CD4-positive, alpha-beta memory T cell (primary cell): ENCODE results near the gene GRAP2. TPM values are rescaled to one million over a fixed set of nuclear protein-coding genes. Genes with fewer than 3 reads are reported as not detected.
A peak's percentile ranks its signal among the peaks of the same experiment; 100 is the strongest.
"Not testable (repeated sequence)": the region's sequence is repeated elsewhere in the genome, so short reads cannot be mapped to it uniquely, and the experiment has no call there.

Source experiments
- CTCF ChIA-PET: fragments of 350-600 bp; sonication (Branson Sonifier 250); formaldehyde crosslinking; loops from one replicate; lab custom pipeline; 2021; ENCODE audit warnings: inconsistent platforms; ENCODE audit not compliant: partially characterized antibody; lab: Charles Lee
- POLR2A ChIA-PET: fragments of 350-600 bp; sonication (Branson Sonifier 250); formaldehyde crosslinking; loops from one replicate; lab custom pipeline; 2021; ENCODE audit not compliant: partially characterized antibody; lab: Charles Lee
- DNase-seq, 5 donors: peaks; one replicate each; pipeline versions ENCODE4 v3.0.0 to v3.0.0-alpha.2; 2020 to 2022; ENCODE audit warnings: mixed read lengths in 1 of 5
- H3K27ac ChIP-seq: one replicate; pipeline ENCODE4 v1.7.0; 2013; ENCODE audit warnings: low read depth, low read length
- H3K27me3 ChIP-seq: 2 replicates; pipeline ENCODE4 v1.7.0; 2013; ENCODE audit warnings: mild to moderate bottlenecking, low read length, moderate library complexity; ENCODE audit not compliant: insufficient read depth
- H3K36me3 ChIP-seq: 2 replicates; pipeline ENCODE4 v1.7.0; 2013; ENCODE audit warnings: mild to moderate bottlenecking, low read length, moderate library complexity; ENCODE audit not compliant: insufficient read depth
- H3K4me1 ChIP-seq: 2 replicates; pipeline ENCODE4 v1.7.0; 2013; ENCODE audit warnings: mild to moderate bottlenecking, low read length, moderate library complexity; ENCODE audit not compliant: insufficient read depth
- H3K4me3 ChIP-seq, 2 donors: one replicate each; pipeline ENCODE4 v1.7.0; 2013; ENCODE audit warnings: low read length in 2 of 2, mild to moderate bottlenecking in 1 of 2
- H3K9me3 ChIP-seq, 2 donors: one replicate each; pipeline ENCODE4 v1.7.0; 2013; ENCODE audit warnings: low read length in 2 of 2, control low read depth in 1 of 2; ENCODE audit not compliant: control insufficient read depth in 1 of 2
- H3K27ac Mint-ChIP-seq, 7 donors: one replicate each; pipeline ENCODE4 v1.8.0; 2020 to 2021; ENCODE audit warnings: mixed read lengths in 7 of 7, mild to moderate bottlenecking in 6 of 7, inconsistent platforms in 3 of 7, moderate library complexity in 3 of 7
- H3K27me3 Mint-ChIP-seq, 2 donors: one replicate each; pipeline ENCODE4 v1.8.0; 2020 to 2021; ENCODE audit warnings: mixed read lengths in 2 of 2
- H3K36me3 Mint-ChIP-seq, 2 donors: one replicate each; pipeline ENCODE4 v1.8.0; 2020 to 2021; ENCODE audit warnings: mixed read lengths in 2 of 2, inconsistent platforms in 1 of 2, mild to moderate bottlenecking in 1 of 2
- H3K4me1 Mint-ChIP-seq, 4 donors: one replicate each; pipeline ENCODE4 v1.8.0; 2020 to 2021; ENCODE audit warnings: mixed read lengths in 4 of 4, mild to moderate bottlenecking in 1 of 4
- H3K4me3 Mint-ChIP-seq, 8 donors: one replicate each; pipeline ENCODE4 v1.8.0; 2020 to 2021; ENCODE audit warnings: mixed read lengths in 8 of 8, mild to moderate bottlenecking in 7 of 8, moderate library complexity in 6 of 8, inconsistent platforms in 3 of 8
- H3K9me3 Mint-ChIP-seq, 8 donors: one replicate each; pipeline ENCODE4 v1.8.0; 2020 to 2021; ENCODE audit warnings: mixed read lengths in 8 of 8, mild to moderate bottlenecking in 5 of 8, inconsistent platforms in 3 of 8, moderate library complexity in 1 of 8
- intact Hi-C: fragments of 100-400 bp; cut with micrococcal nuclease; formaldehyde crosslinking; loops from one replicate; pipeline ENCODE4 v1.15.1; 2023
- polyA plus RNA-seq, 2 donors: library from polyadenylated mRNA; unstranded; fragments of 300-500 nt; fragmentation: Illumina TruSeq; gene quantifications; one replicate each; pipeline ENCODE4 v1.2.3, GENCODE V29; 2021
- total RNA-seq, 2 experiments: library from RNA; stranded (reverse); gene quantifications; one replicate each; pipeline ENCODE4 v1.2.3, GENCODE V29; 2021

The GRAP2 gene
- total and polyA plus RNA-seq, 4 experiments from 2014 or later = 53.1 to 140 (median 110) TPM

DNA sequence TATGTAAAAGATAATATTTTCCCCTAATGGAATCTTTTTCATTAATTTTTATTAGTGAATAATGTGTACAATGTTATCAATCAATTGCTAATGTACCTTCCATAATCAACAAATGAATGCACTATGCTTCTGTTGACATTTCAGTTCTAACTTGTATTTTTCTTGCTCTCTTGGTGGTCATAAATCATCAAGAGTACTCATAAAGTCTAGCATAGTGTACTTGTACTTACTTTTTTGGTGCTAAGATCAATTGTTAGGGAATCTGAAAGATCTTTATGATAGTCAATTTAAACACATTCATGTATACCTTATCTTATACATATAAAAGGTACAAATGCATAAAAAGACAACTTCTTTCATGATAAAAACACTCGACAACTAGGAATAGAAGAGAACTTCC lies 17.8 kb upstream of the GRAP2 start:
- H3K9me3 Mint-ChIP-seq = peaks cover 0 to 2% (median 0%) of the 10 kb centered on the region in 8 donors
- H3K36me3 Mint-ChIP-seq = no peaks in the 10 kb centered on the region
- H3K4me1 Mint-ChIP-seq = peaks cover 0 to 3% (median 1%) of the 10 kb centered on the region in 4 donors
- intact Hi-C loops = no loop called here
- no peaks in the 10 kb centered on the region for H3K9me3 ChIP-seq
- no peaks in the 10 kb centered on the region for H3K36me3 ChIP-seq
- no peaks in the 10 kb centered on the region for H3K27me3 ChIP-seq
- DNase-seq = no peak
- H3K27ac ChIP-seq = no peak overlapping the region
- ChIA-PET POLR2A (no interaction called here), CTCF (interaction anchor here (1.0 kb wide), 1 partner anchor 9 kb away, joined by 3 read pairs; no protein-coding TSS in a partner anchor)
- no peaks in the 10 kb centered on the region for H3K27me3 Mint-ChIP-seq
- H3K27ac Mint-ChIP-seq = no peak overlapping the region
- H3K4me3 ChIP-seq = no peak overlapping the region
- H3K4me3 Mint-ChIP-seq = no peak overlapping the region
- no peaks in the 10 kb centered on the region for H3K4me1 ChIP-seq

DNA sequence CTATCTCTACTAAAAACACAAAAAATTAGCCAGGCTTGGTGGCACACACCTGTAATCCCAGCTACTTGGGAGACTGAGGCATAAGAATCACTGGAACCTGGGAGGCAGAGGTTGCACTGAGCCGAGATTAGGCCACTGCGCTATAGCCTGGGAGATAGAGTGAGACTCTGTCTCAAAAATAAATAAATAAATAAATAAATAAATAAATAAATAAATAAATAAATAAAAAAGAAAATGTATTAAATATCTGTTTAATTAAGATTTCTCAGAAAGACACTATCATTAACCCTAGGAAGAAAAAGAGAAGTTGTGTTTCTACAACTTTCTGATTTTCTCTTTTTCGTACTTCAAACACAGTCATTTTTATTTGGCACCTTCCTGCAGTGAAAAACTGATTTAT lies 11.0 kb upstream of the GRAP2 start:
- H3K27ac Mint-ChIP-seq, H3K4me1 ChIP-seq, H3K4me3 ChIP-seq, H3K27ac ChIP-seq, H3K27me3 ChIP-seq, H3K9me3 Mint-ChIP-seq, DNase-seq, intact Hi-C loops, H3K27me3 Mint-ChIP-seq, H3K9me3 ChIP-seq, H3K4me3 Mint-ChIP-seq, POLR2A ChIA-PET, H3K36me3 Mint-ChIP-seq, H3K36me3 ChIP-seq: not testable (repeated sequence)
- H3K4me1 Mint-ChIP-seq = peaks cover 6 to 14% (median 9%) of the 10 kb centered on the region in 4 donors
- CTCF ChIA-PET = interaction anchor here (0.6 to 1.2 kb wide), 2 partner anchors 26 to 32 kb away, joined by 3 to 4 read pairs; no protein-coding TSS in a partner anchor

DNA sequence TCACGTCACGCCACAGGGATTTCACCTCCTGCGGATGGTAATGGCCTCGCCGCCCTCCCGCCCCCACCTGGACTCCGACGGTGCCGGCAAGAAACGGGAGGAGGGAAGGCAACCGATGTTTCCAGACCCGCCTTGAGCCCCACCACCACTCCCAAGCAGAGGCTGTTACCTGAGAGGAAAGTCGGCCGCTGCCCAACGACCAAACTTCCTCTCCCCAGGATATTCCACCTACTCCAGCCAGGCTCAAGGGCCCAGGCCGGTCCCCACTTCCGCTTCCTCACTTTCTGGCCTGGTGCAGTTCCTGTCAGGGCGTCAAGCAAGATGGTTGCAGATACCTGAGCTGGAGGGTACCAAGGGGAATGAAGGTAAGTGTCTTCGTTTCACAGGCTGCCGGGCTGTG lies 7.4 kb upstream of the GRAP2 start, which contains the start of gene ENTHD1:
TSS of gene ENTHD1 (minus strand) at position 235 of the 400 bp plus-strand sequence. CDS start 6,012 bp downstream, outside the sequence.
- no peaks in the 10 kb centered on the region for H3K27me3 Mint-ChIP-seq
- Histone ChIP-seq H3K27me3 (no peaks in the 10 kb centered on the region), H3K4me3 (no peak within 1 kb of the TSS), H3K9me3 (no peaks in the 10 kb centered on the region), H3K27ac (no peak within 1 kb of the TSS), H3K36me3 (no peaks in the 10 kb centered on the region), H3K4me1 (peaks cover 13% of the 10 kb centered on the region)
- H3K4me1 Mint-ChIP-seq = peaks cover 6 to 14% (median 9%) of the 10 kb centered on the region in 4 donors
- peak within 1 kb of the TSS in 1 of 8 donors; percentile 17 for H3K4me3 Mint-ChIP-seq
- ChIA-PET POLR2A (no interaction called here), CTCF (interaction anchor here (1.2 kb wide), 1 partner anchor 131 kb away, joined by 3 read pairs; no protein-coding TSS in a partner anchor)
- H3K36me3 Mint-ChIP-seq = no peaks in the 10 kb centered on the region
- intact Hi-C loops = no loop called here
- DNase-seq = no peak
- no peak within 1 kb of the TSS for H3K27ac Mint-ChIP-seq
- H3K9me3 Mint-ChIP-seq = peaks cover 0 to 2% (median 0%) of the 10 kb centered on the region in 8 donors

DNA sequence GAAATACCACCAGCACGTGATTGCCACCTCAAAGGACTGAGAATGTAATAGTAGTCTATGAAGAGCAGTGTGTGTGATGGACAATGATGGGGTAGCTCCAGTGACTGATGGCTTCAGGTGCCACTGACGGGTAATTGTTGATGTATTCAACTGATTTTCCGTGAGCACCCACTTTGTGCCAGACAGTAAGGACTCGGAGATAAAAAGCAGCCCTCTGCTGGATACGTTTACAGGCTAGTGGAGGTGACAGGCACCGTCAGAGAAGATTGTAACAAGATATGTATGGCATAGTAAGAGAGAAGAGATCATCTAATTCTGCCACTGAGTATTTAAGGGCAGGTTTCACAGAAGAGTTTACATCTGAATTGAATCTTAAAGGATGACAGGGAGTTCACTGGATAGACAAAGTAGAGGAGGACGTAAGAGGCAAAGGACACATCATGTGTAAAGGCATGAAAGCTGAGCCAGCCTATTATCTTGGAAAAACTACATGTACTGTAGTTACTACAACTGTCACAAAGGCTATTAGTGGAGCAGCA lies 6.3 kb upstream of the GRAP2 start:
- DNase-seq = no peak
- Mint-ChIP-seq H3K4me1 (peaks cover 12 to 21% (median 16%) of the 10 kb centered on the region in 4 donors), H3K27ac (no peak overlapping the region), H3K4me3 (no peak overlapping the region), H3K36me3 (no peaks in the 10 kb centered on the region), H3K27me3 (no peaks in the 10 kb centered on the region), H3K9me3 (peaks cover 0 to 2% (median 0%) of the 10 kb centered on the region in 8 donors)
- ChIA-PET CTCF (interaction anchor here (1.6 to 4.1 kb wide), 2 partner anchors 38 to 130 kb away, joined by 9 to 31 read pairs; no protein-coding TSS in a partner anchor), POLR2A (interaction anchor here (0.9 to 1.8 kb wide), 2 partner anchors 10 to 29 kb away, joined by 3 to 7 read pairs; no protein-coding TSS in a partner anchor)
- intact Hi-C loops = no loop called here
- no peaks in the 10 kb centered on the region for H3K27me3 ChIP-seq
- H3K4me1 ChIP-seq = peaks cover 24% of the 10 kb centered on the region
- no peaks in the 10 kb centered on the region for H3K36me3 ChIP-seq
- H3K9me3 ChIP-seq = no peaks in the 10 kb centered on the region
- no peak overlapping the region for H3K4me3 ChIP-seq
- H3K27ac ChIP-seq = no peak overlapping the region

DNA sequence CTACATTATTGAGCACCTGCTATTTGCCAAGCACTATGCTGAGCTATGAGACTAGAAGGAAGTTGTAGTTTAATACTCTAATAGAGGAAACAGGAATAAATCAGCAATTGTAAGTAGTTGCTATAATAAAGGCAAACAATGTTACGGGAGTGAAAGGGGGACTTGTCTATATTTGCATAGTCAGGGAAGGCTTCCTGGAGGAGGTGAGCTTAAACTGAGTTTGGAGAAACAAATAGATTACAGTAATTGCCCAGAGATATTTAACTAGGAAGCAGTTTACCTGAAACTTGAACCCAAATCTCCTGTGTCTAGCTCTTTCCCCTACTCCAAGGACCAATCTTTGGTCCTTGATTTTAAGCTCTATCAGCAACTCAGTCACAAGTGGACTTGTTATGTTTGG lies 5.2 kb upstream of the GRAP2 start:
- H3K27ac Mint-ChIP-seq = no peak overlapping the region
- Histone ChIP-seq H3K9me3 (no peaks in the 10 kb centered on the region), H3K36me3 (no peaks in the 10 kb centered on the region), H3K27me3 (no peaks in the 10 kb centered on the region), H3K4me1 (peaks cover 34% of the 10 kb centered on the region), H3K4me3 (no peak overlapping the region), H3K27ac (no peak overlapping the region)
- H3K27me3 Mint-ChIP-seq = no peaks in the 10 kb centered on the region
- intact Hi-C loops = loop anchor here (1.0 kb wide), 1 partner anchor 130 kb away; no protein-coding TSS in a partner anchor
- ChIA-PET CTCF (interaction anchor here (1.0 to 4.1 kb wide), 7 partner anchors 11 to 129 kb away, joined by 3 to 31 read pairs (median 4); no protein-coding TSS in a partner anchor), POLR2A (interaction anchor here (0.9 to 2.4 kb wide), 5 partner anchors 9 to 149 kb away, joined by 3 to 8 read pairs (median 6); no protein-coding TSS in a partner anchor)
- no peaks in the 10 kb centered on the region for H3K36me3 Mint-ChIP-seq
- no peak for DNase-seq
- H3K9me3 Mint-ChIP-seq = peaks cover 0 to 2% (median 0%) of the 10 kb centered on the region in 8 donors
- H3K4me1 Mint-ChIP-seq = peaks cover 15 to 31% (median 23%) of the 10 kb centered on the region in 4 donors
- no peak overlapping the region for H3K4me3 Mint-ChIP-seq

DNA sequence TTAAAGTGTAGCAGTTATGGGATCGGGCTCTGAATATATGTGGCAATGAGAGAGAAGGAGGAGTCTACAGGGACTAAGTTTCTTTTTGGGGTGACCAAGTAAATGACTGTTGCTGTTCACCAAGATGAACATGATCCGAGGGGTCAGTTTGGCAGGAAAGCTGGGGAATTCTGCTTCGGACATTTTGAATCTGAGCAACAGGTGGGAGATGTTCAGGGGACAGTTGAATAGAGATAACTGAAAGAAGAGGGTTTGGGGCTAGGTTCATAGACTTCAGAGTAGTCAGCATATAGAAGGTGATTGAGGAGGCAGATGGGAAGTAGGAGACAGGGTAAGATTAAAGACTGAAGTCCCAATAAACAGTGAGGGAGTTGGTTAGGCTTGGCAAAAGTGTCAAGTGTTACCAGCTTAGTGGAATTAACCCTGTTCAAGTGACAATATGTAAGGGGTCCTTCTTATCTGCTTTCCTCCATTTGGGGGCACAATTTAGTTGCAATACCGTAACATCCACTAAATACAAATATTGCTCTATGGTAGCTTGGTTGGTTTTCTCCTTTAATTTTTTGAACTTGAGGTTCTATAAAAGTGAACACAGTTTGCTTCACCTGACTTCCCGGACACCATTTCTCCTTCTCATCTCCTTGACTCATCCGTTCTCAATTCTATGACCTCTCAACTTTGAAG lies 4.4 kb upstream of the GRAP2 start:
- peaks cover 0 to 2% (median 0%) of the 10 kb centered on the region in 8 donors for H3K9me3 Mint-ChIP-seq
- peaks cover 0 to 5% of the 10 kb centered on the region in 2 donors for H3K36me3 Mint-ChIP-seq
- H3K4me1 Mint-ChIP-seq = peaks cover 15 to 36% (median 23%) of the 10 kb centered on the region in 4 donors
- H3K36me3 ChIP-seq = no peaks in the 10 kb centered on the region
- DNase-seq = no peak
- H3K9me3 ChIP-seq = no peaks in the 10 kb centered on the region
- no peak overlapping the region for H3K4me3 ChIP-seq
- peaks cover 34% of the 10 kb centered on the region for H3K4me1 ChIP-seq
- no peak overlapping the region for H3K27ac ChIP-seq
- CTCF ChIA-PET = interaction anchor here (0.8 to 4.1 kb wide), 10 partner anchors 12 to 128 kb away, joined by 3 to 31 read pairs (median 4); no protein-coding TSS in a partner anchor
- no peak overlapping the region for H3K4me3 Mint-ChIP-seq
- no peaks in the 10 kb centered on the region for H3K27me3 ChIP-seq
- H3K27me3 Mint-ChIP-seq = no peaks in the 10 kb centered on the region
- intact Hi-C loops = loop anchor here (1.0 kb wide), 1 partner anchor 129 kb away; no protein-coding TSS in a partner anchor
- POLR2A ChIA-PET = interaction anchor here (0.6 to 2.4 kb wide), 10 partner anchors 8 to 148 kb away, joined by 3 to 8 read pairs (median 4); no protein-coding TSS in a partner anchor
- H3K27ac Mint-ChIP-seq = no peak overlapping the region
